Adipocyte (in vitro differentiated cells): Measurements from ENCODE around the gene OR4F17.
"Not testable (repeated sequence)": the region's sequence is repeated elsewhere in the genome, so short reads cannot be mapped to it uniquely, and the experiment has no call there.

Experiments
- DNase-seq: peaks from one replicate; pipeline ENCODE4 v3.0.0-alpha.2; 2015; ENCODE audit warnings: low read depth
- H3K27me3 ChIP-seq: replicated peaks from 2 replicates; pipeline ENCODE4 v1.7.0; 2013; ENCODE audit warnings: mild to moderate bottlenecking, low read length, moderate library complexity; ENCODE audit not compliant: control insufficient read depth, insufficient read depth
- H3K36me3 ChIP-seq: 2 replicates; pipeline ENCODE4 v1.7.0; 2013; ENCODE audit warnings: low read length, mild to moderate bottlenecking, moderate library complexity; ENCODE audit not compliant: control insufficient read depth, insufficient read depth, severe bottlenecking
- H3K4me1 ChIP-seq: 2 replicates; pipeline ENCODE4 v1.7.0; 2013; ENCODE audit warnings: mild to moderate bottlenecking, low read length, moderate library complexity; ENCODE audit not compliant: control insufficient read depth, insufficient read depth
- H3K4me3 ChIP-seq: 2 replicates; pipeline ENCODE4 v1.7.0; 2013; ENCODE audit warnings: mild to moderate bottlenecking, low read length, moderate library complexity
- H3K9ac ChIP-seq: 2 replicates; pipeline ENCODE4 v1.7.0; 2013; ENCODE audit warnings: mild to moderate bottlenecking, low read length, moderate library complexity
- H3K9me3 ChIP-seq: 2 replicates; pipeline ENCODE4 v1.7.0; 2013; ENCODE audit warnings: mild to moderate bottlenecking, low read length, moderate library complexity; ENCODE audit not compliant: control insufficient read depth

The OR4F17 gene

DNA sequence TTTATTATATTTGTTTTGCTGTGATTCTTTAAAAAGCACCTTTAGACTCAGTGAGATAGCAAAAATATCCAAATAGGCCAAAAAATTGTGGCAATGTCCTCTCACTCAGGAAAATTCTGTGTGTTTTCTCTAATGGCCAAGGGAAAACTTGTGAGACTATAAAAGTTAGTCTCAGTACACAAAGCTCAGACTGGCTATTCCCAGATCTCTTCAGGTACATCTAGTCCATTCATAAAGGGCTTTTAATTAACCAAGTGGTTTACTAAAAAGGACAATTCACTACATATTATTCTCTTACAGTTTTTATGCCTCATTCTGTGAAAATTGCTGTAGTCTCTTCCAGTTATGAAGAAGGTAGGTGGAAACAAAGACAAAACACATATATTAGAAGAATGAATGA, at the start of gene OR4F17:
TSS of gene OR4F17 (plus strand) at position 301 of the 400 bp plus-strand sequence. CDS start 3,575 bp downstream, outside the sequence.
- H3K9me3 ChIP-seq, H3K9ac ChIP-seq, H3K36me3 ChIP-seq, H3K4me1 ChIP-seq, H3K27me3 ChIP-seq, H3K4me3 ChIP-seq, DNase-seq: not testable (repeated sequence)

- not testable (repeated sequence) for H3K9ac ChIP-seq, DNase-seq, H3K4me1 ChIP-seq, H3K9me3 ChIP-seq, H3K36me3 ChIP-seq, H3K4me3 ChIP-seq, H3K27me3 ChIP-seq
Observed at GRCh38 chr19:70793-71192, 36.1 kb upstream of the OR4F17 start.

DNA sequence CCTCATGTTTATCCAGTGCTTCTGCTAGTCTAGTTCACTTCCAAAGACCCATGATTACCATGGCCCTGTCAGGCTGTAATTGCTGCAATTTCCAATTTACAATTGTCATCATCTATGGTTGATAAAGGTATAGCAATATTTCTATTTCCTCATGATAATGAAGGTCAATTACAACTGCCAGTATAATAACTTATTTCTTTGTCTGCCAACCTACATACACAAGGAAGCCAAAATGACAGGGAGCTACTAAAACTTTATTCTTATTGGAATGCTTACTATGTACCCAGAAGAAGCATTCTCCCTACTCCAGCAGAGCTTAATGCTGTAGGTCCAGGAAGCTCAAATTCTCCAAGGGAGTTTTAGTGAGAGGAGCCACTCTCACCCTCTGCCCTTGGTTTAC, 24.0 kb upstream of the OR4F17 start:
- H3K4me1 ChIP-seq, H3K4me3 ChIP-seq, H3K27me3 ChIP-seq, H3K36me3 ChIP-seq, DNase-seq, H3K9me3 ChIP-seq, H3K9ac ChIP-seq: not testable (repeated sequence)

DNA sequence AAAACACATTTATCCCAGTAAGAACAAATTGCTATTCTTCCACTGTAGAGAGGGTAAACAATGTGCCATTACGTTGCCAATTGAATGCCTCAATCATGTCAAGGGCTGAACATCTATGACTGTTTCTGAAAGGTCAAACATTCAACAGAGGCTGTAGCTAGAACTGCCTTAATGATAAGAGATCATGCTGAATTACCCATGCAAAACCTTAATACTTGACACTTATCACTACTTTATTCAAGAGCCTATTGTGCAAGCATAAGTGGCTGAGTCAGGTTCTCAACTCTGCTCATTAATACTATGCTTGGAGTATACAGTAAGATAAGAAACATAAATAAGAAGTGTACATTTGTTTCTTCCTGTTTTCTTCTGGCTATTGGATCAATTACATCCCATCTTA, 23.3 kb upstream of the OR4F17 start:
- H3K4me1 ChIP-seq, H3K27me3 ChIP-seq, H3K9me3 ChIP-seq, H3K4me3 ChIP-seq, H3K9ac ChIP-seq, DNase-seq, H3K36me3 ChIP-seq: not testable (repeated sequence)

DNA sequence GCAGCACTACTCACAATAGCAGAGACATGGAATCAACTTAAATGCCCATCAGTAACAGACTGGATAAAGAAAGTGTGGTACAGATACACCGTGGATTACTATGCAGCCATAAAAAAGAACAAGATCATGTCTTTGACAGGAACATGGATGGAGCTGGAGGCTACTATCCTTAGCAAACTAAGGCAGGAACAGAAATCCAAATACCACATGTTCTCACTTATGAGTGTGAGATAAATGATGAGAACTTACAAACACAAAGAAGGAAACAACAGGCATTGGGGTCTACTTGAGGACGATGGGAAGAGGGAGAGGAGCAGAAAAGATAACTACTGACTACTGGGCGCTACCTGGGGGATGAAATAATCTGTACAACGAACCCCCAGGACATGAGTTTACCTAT, 16.2 kb upstream of the OR4F17 start:
- not testable (repeated sequence) for H3K9ac ChIP-seq, H3K9me3 ChIP-seq, H3K36me3 ChIP-seq, DNase-seq, H3K4me1 ChIP-seq, H3K27me3 ChIP-seq, H3K4me3 ChIP-seq

GRCh38 chr19:94794-95193, 12.1 kb upstream of the OR4F17 start:
- not testable (repeated sequence) for H3K9ac ChIP-seq, H3K36me3 ChIP-seq, H3K27me3 ChIP-seq, H3K4me1 ChIP-seq, H3K4me3 ChIP-seq, H3K9me3 ChIP-seq, DNase-seq

DNA sequence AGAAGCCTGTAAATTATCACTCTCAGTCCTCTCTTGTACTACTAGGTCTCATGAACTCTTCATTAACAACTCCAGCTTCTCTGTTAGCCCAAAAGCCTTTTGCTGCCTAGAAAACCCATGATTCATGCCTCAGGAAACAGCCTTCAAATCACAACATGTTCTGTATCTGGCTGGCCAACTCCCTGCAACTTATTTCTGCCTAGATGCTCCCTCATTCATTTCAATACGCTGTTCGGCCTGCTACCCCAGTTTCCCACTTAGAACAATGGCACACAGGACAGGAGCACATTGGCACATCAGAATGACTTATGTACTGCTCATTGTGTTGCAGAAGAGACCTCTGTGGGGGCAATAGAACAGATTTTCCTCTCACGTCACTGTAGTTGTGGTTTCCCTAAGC, 9.3 kb upstream of the OR4F17 start:
- H3K9me3 ChIP-seq, H3K27me3 ChIP-seq, H3K36me3 ChIP-seq, H3K4me3 ChIP-seq, H3K9ac ChIP-seq, H3K4me1 ChIP-seq, DNase-seq: not testable (repeated sequence)

DNA sequence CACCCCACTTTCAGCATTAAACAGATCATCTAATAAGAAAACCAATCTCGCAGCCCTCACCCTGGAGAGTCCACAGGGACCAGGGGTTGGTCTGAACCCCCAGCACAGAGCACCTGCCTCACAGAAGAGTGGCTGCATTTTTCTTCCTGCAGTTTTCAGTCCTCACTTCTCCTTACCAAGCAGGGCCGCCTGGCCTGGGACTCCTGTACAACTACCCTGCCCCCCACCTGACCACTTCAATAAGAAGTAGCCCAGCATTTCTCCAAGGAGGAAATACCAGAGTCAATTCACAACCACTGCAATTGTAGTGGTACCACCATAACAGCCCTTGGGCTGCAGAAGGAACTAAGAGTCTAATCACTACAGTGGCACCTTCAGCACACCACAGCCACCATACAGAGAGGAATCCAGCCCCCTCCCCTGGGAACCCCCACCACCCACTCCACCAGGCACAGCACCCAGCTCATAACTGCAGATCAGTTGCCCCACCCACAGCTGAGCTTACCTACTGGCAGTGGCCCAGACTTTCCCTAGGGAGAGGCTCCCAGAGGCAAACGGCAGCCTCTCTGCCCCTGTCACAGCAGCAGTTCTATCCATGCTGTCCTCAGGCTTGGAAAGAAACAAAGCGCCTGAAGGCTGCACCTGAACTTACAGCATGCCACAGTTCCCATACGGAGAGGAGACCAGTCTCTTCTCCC, 13.7 kb downstream of the OR4F17 start:
- H3K27me3 ChIP-seq, result not testable (repeated sequence)

More for the DNA sequence above, 13.7 kb downstream of the OR4F17 start:
- not testable (repeated sequence) for H3K9ac ChIP-seq, H3K4me1 ChIP-seq, H3K9me3 ChIP-seq, H3K4me3 ChIP-seq, H3K36me3 ChIP-seq, DNase-seq
